ENCODE data around the gene STUB1. TPM values are rescaled to one million over a fixed set of nuclear protein-coding genes. Genes with fewer than 3 reads are reported as not detected.

STUB1 gene
- total and polyA plus RNA-seq, 2 of the 8 experiments (the other 6 are each of a cell fraction or from before 2014, with no cell fraction given) = 89.9 to 103 TPM

DNA sequence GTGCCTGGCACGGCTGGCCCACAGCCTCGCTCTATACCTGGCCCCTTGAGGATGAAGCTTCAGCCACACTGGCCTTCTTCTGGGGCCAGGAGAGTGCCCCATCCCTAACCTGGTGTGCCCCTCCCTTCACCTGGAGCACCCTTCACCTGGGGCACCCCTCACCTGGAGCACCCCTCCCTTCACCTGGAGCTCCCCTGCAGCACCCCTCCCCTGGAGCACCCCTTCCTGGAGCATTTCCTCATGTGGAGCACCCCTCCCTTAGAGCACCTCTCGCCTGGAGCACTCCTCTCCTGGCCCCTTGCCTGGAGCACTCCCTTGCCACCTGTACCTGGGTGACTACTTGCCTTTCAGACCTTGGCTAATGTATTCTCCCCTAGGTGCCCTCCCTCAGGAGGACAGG, 27.8 kb downstream of the STUB1 start (continued):
- TF ChIP-seq GTF2F1 (IDR thresholded peaks at IDR 0.05; ENCODE audit: borderline replicate concordance, low read depth, low read length) (no peak), PHF8 (conservative IDR thresholded peaks at IDR 0.05; ENCODE audit: low read depth, low read length) (no peak), BACH1 (IDR thresholded peaks at IDR 0.05; ENCODE audit: low read length) (no peak)
